ENCODE data around the gene ATG101. TPM values are rescaled to one million over a fixed set of nuclear protein-coding genes. Genes with fewer than 3 reads are reported as not detected.

ATG101 gene, protein sequence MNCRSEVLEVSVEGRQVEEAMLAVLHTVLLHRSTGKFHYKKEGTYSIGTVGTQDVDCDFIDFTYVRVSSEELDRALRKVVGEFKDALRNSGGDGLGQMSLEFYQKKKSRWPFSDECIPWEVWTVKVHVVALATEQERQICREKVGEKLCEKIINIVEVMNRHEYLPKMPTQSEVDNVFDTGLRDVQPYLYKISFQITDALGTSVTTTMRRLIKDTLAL
- 10 to 100 TPM; 24.8 to 31.0 (median 28.3) TPM for polyA plus RNA-seq (ENCODE audit: insufficient read length in 4 of 4)

DNA sequence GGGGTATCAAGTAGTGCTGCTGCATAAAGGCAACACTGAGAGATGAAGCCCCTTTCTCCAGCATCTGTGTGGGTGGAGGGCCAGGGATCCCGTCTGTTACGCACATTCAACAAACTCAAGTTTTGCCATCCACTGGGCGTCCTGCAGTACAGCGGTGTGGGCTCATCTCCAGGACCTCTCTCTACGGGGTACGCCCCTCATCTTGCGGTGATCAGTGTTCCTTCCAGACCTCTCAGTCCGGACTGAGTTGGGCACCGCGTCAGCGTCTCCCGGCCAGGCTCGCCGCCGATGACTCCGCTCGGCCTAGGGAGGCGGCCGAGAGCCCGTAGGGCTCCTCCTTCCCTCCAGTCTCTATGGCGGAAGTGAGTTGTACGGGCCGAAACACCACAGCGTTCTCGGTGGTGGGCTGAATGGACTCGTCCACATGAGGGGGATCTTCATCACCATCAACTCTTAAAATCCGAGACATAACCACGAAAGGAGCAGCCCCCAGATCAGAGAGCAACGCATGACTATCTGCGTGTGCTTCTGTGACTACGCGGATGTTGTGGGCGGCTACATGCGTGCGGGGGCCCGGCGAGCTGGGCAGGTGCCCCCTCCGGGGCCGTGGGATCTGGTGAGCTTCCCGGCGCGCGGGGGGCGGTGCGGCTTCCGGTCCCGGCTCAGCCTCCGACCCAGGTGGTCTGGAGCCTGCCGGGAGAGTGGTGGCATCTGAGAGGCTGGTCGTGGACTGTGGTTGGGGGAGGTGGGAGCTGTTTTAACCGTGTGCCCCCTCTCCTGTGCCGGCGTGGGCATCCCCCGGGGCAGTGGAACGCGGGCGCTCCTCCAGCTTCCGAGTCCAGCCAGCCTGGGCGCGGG is at the start of gene ATG101:
TSS of gene ATG101 (plus strand) at position 652 of the 858 bp plus-strand sequence. CDS start 3,673 bp downstream, outside the sequence.
- peak; percentile 90 to 97 (median 94) for DNase-seq (ENCODE audit: low read depth in 4 of 4, low spot score in 2 of 4)

DNA sequence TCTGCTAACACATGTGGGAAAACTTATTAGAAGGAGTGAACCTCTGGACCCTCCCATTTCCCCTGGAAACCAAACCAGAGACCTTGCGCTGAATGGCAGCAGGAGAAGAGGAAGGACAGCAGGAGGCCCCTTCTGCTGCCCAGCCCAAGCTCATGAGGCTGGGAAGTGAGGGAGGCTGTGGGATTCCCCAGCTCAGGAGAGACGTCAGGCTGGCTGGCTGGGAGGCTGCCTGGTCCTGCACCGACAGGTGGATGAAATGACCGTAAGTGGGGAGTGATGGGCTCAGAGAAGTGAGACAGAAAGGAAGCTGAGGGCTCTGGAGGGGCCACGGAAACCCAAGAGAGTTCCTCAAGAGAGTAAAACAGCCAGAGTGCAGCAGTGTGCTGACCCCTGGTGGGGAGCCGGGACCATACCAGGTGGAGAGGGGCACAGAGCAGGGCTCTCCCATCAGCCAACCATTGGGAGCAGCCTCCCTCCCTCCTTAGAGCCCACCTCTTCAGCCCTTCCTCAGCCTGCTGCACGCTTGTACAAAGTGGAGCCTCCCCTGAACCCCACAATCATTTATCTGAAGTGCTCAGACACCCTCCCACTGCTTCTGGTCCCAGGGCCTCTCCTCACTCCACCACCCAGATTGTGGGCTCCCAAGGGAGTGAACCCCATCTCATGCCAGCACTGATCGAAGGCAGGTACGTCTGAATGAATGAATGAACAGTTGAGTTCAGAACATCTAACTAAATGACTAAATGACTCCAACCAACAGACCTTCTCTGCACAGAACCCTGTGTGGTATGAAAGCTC is 49.0 kb upstream of the ATG101 start:
- DNase-seq (ENCODE audit: low read depth in 4 of 4, low spot score in 2 of 4): no peak

DNA sequence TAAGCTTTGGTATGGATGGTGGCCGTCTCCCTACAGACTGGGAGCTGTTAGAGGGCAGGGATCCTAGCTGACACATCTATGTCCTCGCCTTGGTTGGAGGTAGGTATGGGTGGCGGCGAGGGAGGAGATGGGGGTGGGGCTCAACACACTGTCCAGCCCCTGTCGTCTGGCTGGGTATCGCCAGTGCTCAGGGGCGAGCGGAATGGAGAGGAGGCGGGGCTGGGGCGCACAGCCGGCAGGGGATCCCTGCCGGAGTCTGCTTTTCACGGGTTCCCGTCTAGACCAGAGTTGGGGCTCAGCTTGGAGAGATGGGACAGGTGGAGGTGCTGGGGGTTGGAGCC is 47.0 kb upstream of the ATG101 start:
- no peak for DNase-seq (ENCODE audit: low read depth in 4 of 4, low spot score in 2 of 4)

DNA sequence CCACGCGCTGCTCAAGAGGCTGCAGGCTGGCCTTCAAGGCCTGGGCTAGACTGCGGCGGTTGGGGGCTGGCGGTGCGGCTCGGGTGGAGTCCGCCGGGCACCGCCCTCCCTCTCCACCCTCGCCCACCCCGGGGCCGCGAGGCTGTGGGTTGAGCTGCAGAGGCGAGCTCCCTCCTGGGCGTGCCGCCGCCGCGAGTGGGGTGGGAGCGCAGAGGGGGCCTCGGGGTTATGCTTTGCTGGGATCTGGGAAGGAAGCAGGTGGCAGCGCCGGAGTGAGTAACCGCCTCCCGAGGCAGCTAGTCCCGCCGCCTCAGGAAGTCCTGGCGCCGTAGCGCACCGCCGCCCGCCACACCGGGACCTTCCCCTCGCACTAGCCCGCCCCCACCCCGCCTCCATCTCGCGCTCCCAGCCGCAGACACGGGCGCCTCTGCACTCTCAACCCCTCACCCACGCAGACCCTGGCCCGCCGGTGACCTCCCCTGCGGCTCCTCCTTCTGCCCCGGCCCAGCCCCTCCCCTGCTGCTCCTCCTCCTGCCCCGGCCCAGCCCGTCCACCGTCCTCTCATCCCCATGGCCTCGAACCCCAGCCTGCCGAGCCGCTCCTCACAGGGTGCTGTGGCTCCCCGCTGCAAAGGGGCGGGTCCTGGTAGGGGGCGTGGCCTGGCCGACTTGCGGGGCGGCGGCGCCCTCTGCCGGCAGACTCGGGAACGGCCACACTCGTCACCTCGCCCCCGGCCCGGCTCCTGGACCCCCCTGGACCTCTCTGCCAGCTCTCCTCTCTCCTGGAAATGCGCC is 46.4 kb upstream of the ATG101 start:
- DNase-seq (ENCODE audit: low read depth in 4 of 4, low spot score in 2 of 4): no peak

DNA sequence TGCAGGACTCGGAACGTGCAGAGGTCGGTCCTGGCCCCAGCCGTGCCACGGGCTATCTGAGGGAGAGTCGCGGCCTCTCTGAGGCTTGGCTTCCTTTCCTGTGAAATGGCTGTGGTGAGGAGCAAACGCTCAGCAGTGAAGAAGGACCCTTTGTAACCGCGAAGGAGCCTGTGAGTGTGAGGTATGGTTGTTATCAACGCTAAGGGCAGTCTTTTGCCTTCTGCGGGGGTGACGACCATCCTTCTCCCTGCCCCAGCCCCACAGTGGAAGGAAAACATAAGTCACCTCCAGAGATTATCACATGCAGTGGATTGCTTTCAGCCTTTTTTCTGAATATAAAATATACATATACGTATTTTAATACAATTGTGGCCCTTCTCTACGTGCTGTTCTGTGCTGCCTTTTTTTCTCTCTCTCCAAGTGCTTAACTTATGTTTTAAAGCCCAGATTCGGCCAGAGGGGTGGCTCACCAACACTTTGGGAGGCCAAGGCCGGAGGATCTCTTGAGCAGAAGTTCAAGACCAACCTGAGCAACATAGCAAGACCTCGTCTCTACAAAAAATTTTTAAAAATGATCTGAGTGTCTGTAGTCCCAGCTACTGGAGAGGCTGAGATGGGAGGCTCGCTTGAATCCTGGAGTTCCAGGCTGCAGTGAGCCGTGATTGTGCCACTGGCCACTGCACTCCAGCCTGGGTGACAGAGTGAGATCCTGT is 45.6 kb upstream of the ATG101 start:
- no peak for DNase-seq (ENCODE audit: low read depth in 4 of 4, low spot score in 2 of 4)

DNA sequence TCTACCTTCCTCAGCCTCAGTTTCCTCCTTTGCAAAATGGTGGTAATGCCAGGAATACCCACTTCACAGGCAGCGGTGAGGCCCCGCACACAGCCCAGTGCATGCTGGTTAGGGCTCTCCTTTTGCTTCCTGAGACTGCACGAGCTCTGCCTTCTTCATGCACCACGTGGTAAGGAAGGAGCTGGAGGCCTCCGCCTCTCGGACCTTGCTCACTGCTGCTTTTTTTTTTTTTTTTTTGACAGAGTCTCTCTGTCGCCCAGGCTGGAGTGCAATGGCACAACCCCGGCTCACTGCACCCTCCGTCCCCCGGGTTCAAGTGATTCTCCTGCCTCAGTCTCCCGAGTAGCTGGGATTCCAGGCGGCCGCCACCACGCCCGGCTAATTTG is 44.9 kb upstream of the ATG101 start:
- DNase-seq (ENCODE audit: low read depth in 4 of 4, low spot score in 2 of 4): no peak

DNA sequence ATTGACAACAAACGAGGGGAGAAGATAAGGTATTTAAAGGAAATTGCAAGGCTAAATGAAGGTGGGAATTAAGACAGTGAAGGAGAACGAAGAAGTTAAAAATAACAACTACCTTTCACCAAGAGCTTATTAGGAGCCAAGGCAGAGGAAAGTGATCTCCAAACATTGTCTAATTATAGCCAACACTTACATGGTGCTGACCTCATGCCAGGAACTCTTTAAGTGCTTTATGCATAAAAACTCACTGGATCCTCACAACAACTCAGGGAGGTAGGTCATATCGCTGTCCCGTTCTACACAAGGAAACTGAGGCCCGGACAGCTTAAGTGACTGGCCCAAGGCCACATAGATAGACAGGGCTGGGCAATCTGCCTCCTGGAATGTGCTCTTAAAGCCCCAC is 43.5 kb upstream of the ATG101 start:
- no peak for DNase-seq (ENCODE audit: low read depth in 4 of 4, low spot score in 2 of 4)

DNA sequence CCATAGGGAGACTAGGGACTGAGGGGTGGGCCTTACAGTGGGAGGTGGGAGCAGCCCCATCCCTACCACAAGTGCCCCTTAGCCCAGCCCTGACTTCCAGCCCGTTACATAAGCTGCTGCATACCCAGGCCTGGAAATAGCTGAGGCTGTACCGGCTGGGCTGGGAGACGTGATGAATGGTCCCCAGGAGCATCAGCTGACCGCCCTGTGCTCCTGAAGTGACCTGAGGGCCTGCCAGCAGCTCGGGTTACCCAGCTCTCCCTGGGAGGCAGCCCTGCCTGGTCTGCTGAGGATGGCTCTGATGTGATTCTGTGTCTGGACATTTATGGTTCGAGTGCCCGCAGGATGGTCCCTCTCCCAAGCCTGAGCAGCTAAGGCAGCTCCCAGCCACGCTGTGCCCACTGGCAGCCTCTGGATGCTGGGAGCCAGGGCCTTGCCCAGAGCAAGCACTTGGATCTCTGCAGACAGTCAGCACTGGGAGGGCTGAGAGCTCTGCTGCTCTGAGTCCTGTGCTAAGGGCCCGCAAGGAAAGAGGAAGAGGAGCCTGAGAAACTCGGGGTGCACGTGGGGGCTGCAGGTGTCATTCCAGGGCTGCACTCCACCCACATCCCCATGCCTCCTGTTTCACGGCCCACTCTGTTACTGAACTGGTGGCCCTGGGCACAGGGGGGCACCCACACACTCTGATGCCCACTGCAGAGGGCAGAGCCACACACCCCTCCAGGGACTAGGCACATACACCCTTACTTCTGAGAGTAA is 42.5 kb upstream of the ATG101 start:
- DNase-seq (ENCODE audit: low read depth in 4 of 4, low spot score in 2 of 4): no peak

DNA sequence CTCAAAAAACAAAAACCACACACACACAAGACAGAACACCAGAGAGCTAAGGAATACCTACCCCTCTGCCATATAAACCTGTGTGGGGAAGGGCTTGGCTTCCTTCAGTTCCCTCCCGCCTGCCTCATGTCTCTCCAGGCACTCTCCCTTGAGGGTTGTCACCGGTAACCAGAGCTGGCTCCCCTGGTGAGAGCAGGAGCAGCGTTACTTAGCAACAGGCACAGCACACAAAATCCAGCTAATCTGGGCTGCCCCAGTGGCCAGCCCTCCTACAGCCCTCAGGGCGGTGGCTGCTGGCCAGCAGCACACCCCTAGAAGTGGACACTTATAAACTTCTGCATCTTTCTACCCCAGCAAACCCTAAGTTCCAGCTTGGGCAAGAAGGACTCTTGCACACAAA is 40.1 kb upstream of the ATG101 start:
- DNase-seq (ENCODE audit: low read depth in 4 of 4, low spot score in 2 of 4): no peak

DNA sequence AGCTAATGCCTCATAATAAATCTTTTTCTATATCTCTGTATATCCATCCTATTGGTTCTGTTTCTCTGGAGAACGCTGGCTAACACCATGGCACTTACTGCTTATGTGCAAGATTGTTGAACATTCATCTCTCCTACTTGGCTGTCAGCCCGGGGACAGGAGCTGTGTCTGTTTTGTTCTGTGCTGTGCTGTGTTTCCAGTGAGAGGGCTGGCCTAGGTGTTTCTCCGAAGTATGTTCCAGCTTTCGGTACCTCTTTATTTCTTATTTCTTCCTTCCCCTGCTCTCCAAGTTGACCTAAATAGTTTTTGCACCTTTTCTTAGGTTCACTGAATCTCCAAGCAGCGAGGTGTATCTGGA is 37.4 kb upstream of the ATG101 start:
- DNase-seq (ENCODE audit: low read depth in 4 of 4, low spot score in 2 of 4): no peak

DNA sequence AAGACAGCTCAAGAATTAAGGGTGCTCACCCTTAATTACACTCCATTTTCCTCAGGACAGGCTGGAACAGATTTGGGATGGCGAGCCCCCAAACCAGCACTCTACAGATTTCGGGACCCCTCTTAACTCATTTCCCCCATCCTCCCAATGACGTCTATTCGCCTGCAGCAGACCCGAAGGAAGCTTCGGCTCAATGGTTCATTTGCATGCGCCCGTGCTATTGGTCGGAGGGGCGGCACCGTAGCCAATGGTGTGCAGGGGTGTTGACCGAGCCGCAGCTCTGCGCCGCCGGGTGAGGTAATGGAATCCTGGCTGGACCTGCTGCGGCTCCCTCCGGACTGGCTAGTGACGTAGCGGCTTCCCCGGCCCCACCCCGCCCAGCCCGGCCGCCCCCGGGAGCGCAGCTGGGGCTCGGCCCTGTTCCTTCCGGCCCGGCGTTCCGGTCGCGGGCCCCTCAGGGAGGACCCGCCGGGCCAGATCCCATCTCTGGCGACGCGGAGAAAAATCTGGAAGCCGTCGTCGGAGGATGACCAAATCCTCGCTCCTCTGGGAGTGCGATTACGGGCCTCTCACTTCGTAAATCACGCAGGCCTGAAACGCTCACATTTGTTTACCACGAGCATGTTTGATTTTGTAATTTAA is 36.9 kb upstream of the ATG101 start:
- DNase-seq (ENCODE audit: low read depth in 4 of 4, low spot score in 2 of 4): peak in 3 of 4 donors; percentile 80 to 91 (median 91)

DNA sequence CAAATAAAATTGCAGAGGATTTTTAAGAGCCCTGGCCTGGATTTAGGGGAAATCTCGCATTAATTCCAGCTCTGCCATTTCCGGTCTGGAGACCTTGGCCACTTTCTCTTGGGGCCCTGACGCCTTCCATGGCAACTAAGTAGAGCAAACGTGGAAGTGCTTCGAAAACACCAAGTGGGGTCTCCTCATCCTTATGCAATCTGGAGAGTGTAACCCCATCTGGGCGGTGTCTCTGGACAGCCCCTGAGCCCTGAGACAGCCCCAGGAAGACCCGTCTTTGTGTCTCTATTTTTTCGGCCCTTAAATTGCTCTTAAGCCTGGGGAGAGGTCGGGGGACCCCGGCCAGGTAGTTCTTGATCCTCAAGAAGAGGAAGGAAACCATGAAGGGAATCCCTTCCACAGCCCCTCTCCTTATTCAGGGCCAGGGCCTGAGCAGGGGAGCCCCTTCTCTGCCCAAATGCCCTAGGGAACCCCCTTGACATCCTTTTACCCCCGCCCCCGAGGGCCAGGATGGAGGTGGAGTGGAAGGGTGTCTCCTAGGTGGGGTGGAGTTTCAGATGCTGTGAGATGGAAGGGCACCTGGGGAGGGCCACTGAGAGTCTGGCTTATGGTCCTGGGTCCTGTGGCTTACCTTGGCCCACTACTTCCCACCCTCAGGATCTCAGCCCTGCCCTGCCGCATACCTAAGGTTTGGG is 36.2 kb upstream of the ATG101 start:
- no peak for DNase-seq (ENCODE audit: low read depth in 4 of 4, low spot score in 2 of 4)

DNA sequence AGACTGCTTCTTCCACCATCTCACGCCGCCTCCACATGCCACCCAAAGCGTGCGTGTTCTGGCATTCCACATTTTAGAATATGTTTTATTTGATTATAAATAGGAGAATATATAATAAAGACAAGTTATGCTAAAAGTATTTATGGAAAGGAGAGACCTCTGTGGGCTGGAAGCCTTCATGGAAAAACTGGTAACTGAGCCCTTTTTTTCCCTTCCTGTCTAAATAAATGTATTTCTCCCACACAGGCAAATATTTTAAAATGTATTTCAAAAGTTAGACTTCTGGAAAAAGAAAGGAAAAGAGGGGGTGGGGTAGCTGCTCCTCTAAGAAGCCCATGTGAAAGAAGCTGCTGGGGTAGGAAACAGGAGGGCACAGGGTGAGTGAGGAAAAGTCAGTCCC is 34.6 kb upstream of the ATG101 start:
- no peak for DNase-seq (ENCODE audit: low read depth in 4 of 4, low spot score in 2 of 4)

DNA sequence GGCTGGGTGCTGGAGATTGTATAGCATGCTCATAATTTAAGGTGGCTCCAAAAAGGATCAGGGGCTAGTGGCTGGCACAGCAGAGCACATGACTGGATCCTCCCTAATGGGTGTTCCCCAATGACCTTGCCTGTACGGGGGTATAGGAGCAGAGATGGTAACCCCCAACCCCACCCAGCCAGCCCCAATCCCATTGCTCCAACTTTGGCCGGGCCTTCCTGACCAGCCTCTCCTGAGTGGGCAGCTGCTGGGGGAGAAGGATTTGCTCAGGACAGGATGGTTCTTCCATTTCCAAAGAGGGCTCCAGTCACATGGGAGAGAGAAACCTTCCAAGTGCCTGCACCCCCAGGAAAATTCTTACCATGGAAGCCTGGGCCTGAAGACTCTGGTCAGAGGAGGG is 33.9 kb upstream of the ATG101 start:
- DNase-seq (ENCODE audit: low read depth in 4 of 4, low spot score in 2 of 4): no peak

DNA sequence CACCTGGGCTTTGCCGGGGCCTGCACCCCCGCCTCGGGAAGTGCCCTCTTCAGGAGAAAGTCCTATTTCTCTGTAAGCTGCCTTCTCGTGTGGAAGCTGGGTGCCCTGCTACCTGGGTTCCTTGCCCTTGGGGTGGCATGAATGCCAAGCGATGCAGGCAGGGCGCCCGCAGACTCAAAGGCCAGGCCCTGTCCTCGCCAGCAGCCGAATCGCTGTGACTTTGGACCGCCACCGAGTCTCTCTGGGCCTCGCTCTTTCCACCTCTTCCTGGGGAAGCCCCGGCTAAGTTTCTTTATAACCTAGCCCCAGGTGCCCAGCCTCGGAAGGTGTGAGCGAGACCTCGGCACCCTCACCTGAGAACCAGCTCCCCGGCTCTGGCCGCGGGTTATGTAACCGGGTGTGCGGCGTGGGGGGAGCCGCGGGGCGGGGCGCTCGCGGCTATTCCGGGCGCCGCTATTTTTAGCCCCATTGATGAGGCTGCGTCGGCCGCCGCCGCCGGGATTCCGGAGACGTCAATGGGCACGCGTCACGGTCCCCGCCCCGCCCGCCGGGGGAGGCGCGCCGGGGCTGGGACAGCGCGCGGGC is 33.1 kb upstream of the ATG101 start:
- DNase-seq (ENCODE audit: low read depth in 4 of 4, low spot score in 2 of 4): no peak

DNA sequence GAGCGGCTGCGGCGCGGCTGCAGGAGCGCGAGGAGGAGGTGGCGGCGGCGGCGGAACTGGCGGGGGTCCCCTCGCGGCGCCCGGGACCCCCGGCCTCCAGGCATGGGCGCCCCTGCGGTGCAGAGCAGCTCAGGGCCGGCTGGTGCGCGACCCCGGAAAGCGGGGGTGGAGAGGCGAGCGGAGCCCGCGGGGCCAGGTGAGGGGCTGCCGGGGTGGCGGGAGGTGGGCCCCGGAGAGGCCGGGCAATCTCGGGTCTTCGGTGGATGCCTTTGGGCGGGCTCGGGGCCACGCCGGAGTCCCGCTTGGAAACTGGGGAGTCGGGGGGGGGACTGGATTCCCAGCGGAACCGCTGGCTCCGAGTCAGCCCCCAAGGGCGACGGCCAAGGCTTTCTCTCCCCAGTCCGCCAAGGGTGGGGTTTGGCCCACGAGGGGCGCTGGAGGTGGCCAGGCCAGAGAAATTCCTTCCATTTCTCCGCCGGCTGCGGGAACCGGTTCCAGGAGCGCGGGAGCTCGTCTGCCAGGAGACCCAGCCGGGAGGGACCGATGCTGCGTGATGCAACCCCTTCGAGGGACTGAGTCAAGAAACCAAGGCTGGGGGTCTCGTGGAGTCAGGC is 32.4 kb upstream of the ATG101 start:
- DNase-seq (ENCODE audit: low read depth in 4 of 4, low spot score in 2 of 4): no peak

DNA sequence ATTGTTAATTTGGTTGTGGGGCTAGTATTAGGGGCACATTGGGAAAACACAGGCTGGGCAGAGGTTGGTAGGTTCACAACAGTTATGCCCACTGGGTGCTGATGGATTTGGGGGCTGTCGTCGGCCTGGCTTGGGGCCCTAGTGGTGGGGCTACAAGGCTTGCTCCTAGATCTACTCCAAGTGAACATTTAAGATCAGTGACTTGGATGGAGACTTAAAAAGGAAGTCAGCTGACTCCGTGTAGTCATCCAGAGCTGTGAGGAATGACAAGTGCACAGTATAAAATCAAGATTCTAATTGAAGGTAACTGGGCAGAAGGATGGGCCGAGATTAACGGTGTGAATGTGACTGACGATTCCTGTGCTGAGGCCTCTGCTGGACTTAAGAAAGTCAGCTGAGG is 31.3 kb upstream of the ATG101 start:
- DNase-seq (ENCODE audit: low read depth in 4 of 4, low spot score in 2 of 4): no peak

All from left renal cortex interstitium (tissue), 4 donors.